G401 (cell line): ENCODE results near the gene PCOLCE2. TPM values are rescaled to one million over a fixed set of nuclear protein-coding genes. Genes with fewer than 3 reads are reported as not detected.
"Not testable (repeated sequence)": the region's sequence is repeated elsewhere in the genome, so short reads cannot be mapped to it uniquely, and the experiment has no call there.

Experiments
- DNase-seq: peaks from one replicate; pipeline ENCODE4 v3.0.0-alpha.2; 2015; ENCODE audit warnings: low spot score
- in situ Hi-C: cut with HindIII; loops from 2 replicates; pipeline ENCODE4 v1.10.0; 2016; ENCODE audit warnings: low sequenced_read_pairs, mixed read lengths
- total RNA-seq: library from RNA; depleted of rRNA; stranded (reverse); fragments of >200 nt; shearing (Covaris generic); gene quantifications from 2 replicates; pipeline ENCODE4 v1.2.3, GENCODE V29; 2014

Gene PCOLCE2
- total RNA-seq, 1 experiment from 2014 or later, result 36.6 TPM

GRCh38 chr3:142875583-142876207, 13.2 kb downstream of the PCOLCE2 start:
- in situ Hi-C loops, result no loop called here
- DNase-seq, result no peak

DNA sequence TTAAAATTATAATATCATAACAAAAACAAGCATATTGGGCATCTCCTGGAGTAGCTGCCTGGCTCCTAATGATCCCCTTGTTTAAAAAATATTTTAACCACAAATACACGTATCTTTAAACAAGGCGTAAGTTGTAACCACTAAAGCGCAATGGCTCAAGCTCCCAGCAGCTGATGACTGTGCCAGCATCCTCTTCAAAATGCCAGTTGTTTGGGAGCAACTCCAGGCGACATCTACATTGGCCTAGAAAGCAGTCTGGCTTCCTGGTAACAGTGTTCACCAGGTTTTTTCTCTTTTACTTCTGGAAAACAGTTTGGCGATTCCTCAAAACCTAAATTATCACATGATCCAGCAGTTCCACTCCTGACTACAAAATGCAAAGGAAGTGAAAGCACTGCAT, 13.8 kb downstream of the PCOLCE2 start:
- DNase-seq, result no peak
- in situ Hi-C loops, result no loop called here

GRCh38 chr3:142868382-142868781, 20.5 kb downstream of the PCOLCE2 start:
- in situ Hi-C loops, result not testable (repeated sequence)

GRCh38 chr3:142866841-142867631, 21.8 kb downstream of the PCOLCE2 start:
- in situ Hi-C loops, result no loop called here
- no peak for DNase-seq

More at GRCh38 chr3:142868382-142868781, 20.5 kb downstream of the PCOLCE2 start:
- DNase-seq, result not testable (repeated sequence)

DNA sequence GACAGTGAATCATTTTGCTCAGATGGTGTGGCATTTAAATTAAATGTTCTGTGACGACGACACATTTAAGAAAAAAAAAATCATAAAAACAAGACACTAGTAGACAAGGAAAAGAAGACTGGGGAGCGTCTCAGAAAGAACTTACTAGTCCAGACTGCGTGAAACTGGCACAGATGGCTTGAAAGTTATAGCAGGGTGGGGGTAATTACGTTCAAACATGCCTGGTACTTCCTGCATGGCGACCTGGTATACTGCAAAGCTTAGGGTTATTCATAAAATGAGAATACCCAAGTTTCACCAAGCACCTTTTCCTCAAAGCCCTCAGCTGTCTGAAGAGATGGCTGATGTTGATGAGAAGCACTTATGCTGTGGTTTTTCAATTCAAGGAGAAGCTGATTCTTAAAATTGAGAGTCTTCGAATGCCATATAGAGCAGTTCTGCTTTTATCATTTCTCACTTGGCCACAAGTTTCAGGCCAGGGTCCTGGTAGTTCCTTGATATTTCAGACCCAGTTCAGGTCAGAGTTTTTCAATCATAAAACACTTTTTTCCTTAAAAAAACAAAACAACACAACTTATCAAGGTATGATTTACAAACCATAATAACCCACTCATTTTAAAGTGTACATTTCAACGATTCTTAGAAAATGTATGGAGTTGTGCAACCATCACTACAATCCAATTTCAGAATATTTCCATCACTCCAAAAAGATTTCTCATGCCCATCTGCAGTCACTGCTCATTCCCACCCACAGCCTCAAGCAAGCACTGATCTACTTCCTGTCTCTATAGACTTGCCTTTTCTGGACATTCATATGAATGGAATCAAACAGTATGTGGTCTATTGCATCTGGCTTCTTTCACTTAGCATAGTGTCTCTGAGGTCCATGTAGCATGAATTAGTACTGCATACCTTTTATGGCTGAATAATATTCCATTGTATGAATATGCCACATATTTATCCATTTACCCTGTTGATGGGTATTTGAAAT, 24.7 kb downstream of the PCOLCE2 start:
- in situ Hi-C loops, result no loop called here
- DNase-seq, result no peak

DNA sequence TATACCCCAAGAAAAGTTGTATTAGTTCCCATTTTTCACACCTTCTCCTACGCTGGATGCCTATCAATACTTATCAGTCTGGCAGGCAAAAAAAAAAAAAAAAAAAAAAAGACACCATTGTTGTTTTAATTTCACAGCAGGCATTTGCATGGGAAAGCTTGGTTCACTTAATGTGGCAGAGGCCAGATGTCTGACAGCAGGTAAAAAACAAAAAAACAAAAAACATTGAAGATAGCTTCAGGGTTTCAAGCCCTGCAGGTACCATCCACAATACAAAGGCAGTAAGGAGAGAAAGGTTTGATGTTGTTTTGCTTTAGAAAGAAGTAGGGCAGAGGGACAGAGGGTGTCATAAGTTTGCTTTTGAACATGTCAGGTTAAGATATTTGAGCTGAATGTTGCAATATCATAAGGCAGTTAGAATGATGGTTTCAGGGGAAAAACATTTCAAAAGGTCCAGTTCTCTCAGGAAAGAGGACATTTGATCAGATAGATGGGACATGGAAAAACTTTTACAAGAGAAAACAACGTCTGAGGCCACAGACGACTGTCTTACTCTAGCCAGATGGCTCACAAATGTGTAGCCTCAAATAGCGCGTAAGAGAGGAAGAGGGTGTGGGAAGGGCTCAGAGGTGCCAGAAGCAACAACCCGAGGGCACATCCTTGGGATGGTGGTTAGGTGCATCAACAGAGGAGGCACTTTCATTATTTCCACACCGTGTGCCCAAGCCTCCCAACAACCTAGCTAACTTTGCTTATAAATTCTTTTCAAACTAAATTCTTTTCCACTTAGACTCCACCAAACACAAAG, 25.7 kb downstream of the PCOLCE2 start:
- in situ Hi-C loops, result no loop called here
- DNase-seq, result no peak

GRCh38 chr3:142861926-142862325, 27.0 kb downstream of the PCOLCE2 start:
- in situ Hi-C loops, result no loop called here
- no peak for DNase-seq

DNA sequence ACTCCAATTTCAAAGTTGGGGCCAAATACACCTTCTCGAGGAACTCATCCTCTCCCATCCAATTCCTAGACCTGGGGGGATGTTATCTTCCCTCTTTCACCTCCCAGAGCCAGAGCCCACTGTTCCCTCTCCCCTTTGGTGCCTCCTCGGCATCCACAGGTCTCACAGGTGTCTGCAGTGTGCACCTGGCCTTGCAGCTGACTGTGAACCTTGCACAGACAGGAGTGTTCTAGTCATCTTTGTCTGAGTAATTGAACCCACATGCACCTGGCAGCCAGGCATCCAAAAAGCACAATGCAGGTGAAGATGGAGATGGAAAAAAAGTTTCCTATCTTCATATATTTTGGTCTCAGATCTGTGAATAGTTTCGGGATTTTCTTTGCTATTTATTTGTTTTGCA, 30.8 kb downstream of the PCOLCE2 start:
- in situ Hi-C loops, result no loop called here
- no peak for DNase-seq

- in situ Hi-C loops, result no loop called here
- peak; percentile 90 for DNase-seq
Observed at GRCh38 chr3:142857056-142857455, 31.8 kb downstream of the PCOLCE2 start.

DNA sequence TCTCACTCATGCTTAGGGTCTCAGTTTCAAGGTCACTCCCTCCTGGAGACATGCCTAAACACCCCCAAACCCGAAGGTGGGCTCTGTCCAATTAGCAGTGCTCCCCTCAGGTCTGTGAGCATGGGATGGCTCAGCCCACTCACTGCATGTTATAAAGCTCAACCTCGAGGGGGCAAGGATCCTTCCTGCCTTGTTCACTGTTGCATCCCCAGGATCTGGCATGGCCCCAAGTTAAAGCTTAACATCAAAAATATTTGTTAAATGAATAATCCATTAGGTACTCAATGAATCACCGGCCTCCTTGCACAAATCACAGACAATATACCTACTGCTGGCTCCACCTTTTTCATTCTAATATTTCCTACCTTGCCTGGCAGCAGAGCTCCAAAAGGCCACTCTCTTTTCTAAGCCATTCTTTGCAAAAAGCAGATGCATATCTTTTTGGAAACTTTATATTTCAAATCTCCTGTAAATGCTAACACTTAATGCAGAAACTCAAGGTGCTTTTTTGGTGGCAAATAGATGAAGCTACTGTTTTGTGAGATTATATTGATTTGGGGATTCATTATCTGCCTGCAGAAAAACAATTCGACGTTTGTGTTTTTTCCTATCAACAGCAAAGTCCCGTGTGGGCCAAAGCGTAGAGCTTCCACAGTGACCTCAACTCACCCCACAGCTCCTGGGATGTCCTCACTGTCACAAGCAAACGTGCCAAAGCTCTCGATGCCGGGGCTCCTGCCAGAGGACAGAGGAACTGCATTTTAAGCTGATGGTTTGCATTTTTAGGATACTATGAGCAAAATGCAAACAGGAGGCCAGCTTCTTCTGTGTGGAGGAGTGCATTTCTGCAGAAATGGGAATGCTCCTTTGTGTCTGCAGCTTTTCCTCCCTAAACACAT, 35.4 kb downstream of the PCOLCE2 start:
- in situ Hi-C loops, result no loop called here
- DNase-seq, result peak; percentile 12

GRCh38 chr3:142852009-142852408, 36.9 kb downstream of the PCOLCE2 start:
- DNase-seq, result no peak
- in situ Hi-C loops, result no loop called here

DNA sequence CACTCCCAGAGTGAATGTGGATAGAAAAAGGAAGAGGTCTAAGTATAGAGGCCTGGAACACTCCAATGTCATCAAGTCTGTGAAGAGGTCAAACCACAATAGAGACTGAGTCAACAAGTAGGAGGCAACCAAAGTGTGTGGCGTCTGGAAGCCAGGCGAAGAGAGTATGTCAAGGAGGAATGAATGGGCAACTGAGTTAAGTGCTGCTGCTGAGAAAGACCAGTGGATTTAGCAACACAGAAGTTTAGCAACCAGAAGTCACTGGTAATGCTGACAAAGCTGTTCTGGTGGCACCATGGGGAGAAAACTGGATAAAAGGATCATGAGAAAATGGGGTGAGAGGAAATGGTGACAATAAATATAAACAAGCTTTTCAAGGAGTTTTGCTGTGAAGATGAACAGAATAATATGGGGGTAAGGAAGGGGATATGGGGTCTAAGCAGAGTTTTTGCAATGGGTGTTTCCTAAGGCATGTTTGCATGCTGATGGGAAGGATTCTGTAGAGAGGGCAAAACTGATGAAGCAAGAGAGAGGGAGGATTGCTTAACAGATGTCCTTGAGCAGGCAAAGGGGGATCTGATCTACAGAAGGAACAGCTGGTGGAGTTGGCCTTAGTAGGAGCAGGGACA, 38.4 kb downstream of the PCOLCE2 start:
- in situ Hi-C loops, result no loop called here
- DNase-seq, result no peak

DNA sequence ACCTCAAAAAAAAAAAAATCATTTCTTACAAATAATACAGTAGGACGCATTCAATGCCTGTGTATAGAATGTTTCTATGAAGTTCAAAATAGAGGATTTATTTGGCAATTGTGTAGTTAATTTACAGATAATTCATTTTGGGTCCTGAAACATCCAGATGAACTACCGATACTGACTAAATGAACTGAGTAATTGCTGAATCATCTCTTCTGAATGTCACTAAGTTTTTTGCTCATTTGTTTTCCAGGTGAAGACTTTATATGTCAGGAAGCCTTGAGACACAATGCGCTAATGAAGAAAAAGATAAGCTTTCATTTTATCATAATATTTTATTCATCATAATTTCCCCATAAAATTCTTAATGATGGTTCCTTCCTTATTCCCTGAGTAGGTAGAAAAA, 39.7 kb downstream of the PCOLCE2 start:
- no peak for DNase-seq
- in situ Hi-C loops, result no loop called here

DNA sequence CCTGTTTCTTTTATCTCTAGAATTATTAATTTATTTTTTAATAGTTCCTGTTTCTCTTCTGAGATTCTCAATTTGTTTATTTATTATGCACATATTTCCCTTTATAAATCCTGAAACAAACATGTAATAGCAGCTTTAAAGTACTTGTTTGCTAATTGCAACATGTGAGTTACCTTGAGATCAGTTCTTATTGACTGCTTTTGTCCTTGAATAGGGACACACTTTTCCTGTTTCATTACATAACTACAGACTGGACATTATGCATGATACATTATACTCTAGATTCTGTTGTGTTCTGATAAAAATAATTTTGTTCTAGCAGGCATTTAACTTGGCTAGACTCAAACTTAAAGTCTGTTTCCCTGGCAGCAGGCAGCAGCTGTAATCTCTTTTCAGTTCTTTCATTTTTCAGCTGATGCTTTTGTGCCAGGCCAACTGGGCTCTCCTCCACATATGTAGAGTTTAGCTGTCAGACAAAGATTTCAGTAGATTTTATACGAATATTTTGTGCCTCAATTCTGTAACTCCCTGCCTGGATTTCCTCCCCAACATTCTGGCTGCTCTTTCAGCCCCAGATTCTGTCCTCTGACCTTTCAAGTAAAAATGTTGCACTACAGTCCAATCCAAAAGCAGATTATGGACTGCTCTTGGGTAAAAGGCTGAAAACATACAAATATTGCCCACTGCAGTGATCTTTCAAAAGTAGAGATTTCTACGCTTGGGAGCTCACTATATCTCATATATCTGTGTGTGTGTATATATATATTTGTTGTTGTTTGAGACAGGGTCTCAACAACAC, 41.9 kb downstream of the PCOLCE2 start:
- DNase-seq, result no peak
- in situ Hi-C loops, result no loop called here

DNA sequence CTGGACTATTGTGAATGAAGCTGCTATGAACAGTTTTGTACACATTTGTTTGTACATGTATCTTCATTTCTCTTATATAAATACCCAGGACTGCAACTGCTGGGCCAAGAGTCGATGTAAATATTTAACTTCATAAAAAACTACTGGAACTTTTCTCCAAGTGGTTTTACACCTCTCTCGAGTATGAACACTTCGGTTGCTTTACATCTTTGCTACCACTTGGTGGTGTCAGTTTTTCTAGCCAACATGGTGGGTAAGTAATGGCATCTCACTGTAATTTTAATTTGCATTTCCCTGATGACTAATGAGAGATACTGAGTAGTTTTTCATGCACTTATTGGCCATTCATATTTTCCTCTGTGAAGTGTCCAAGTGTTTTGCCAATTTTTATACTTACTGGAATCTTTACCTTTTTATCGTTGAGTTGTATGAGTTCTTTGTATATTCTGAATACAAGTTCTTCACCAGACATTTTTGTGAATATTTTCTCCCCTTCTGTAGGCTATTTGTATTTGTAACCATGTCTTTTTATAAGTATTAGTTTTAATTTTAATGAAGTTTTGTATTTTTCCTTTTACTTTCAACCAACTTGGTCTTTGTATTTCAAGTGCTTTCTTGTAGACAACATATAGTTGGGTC, 44.4 kb downstream of the PCOLCE2 start:
- peak; percentile 26 for DNase-seq

DNA sequence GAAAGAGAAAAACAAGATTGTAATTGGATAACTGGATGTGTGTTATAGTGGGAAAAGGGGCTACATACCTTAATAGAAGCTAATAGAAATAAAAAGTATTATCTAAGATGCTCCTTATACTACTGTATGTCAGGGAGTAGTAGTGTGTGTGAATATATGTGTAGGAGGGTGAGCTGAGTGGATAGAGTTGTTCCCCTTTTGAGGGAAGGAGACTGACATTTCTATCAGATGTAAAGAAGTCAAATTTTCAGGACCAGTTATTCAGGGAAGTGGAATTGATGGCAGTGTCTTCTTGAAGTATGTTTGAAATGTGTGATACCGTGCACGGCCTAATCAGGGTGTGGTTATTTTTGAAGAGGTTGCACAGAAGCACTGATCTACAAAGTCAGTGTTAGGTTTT, 49.1 kb downstream of the PCOLCE2 start:
- DNase-seq, result no peak
- in situ Hi-C loops, result no loop called here

More for the DNA sequence above, 44.4 kb downstream of the PCOLCE2 start:
- in situ Hi-C loops, result no loop called here
